ENCODE data around the gene OVOL3. TPM values are rescaled to one million over a fixed set of nuclear protein-coding genes. Genes with fewer than 3 reads are reported as not detected.

The OVOL3 gene
- polyA plus RNA-seq, result not detected in 2 replicates

GRCh38 chr19:36110487-36111199 is at the start of gene OVOL3:
OVOL3 (plus strand) TSS chr19:36111143; CDS start chr19:36111203, 60 bp downstream.

GRCh38 chr19:36114721-36115452 is 3.9 kb downstream of the OVOL3 start, which contains the start of gene POLR2I:
POLR2I (minus strand) TSS chr19:36114875; CDS start chr19:36114856, 19 bp downstream.

GRCh38 chr19:36115453-36116343 is 4.8 kb downstream of the OVOL3 start, which contains the start of gene TBCB:
TBCB (plus strand) TSS chr19:36115468; CDS start chr19:36115561, 93 bp downstream.

GRCh38 chr19:36139473-36140303 is 28.7 kb downstream of the OVOL3 start, which contains the start of gene CAPNS1:
CAPNS1 (plus strand) TSS chr19:36140066; CDS start chr19:36141012, 946 bp downstream.

GRCh38 chr19:36152352-36153091 is 41.6 kb downstream of the OVOL3 start, which contains the start of gene COX7A1:
COX7A1 (minus strand) TSS chr19:36152447; CDS start chr19:36152407, 40 bp downstream.

Other genes with a start within 250 kb of the OVOL3 start
- gene APLP1, start 242.6 kb upstream of the OVOL3 start, polyA plus RNA-seq, result 223 and 377 TPM in 2 replicates
- gene NFKBID, start 210.6 kb upstream of the OVOL3 start, polyA plus RNA-seq, result 1.5 and 1.8 TPM in 2 replicates
- 2.0 and 3.8 TPM in 2 replicates for gene HCST, start 208.6 kb upstream of the OVOL3 start, polyA plus RNA-seq
- 0.70 TPM in 1 of 2 replicates, not detected in the other for gene TYROBP, start 202.8 kb upstream of the OVOL3 start, polyA plus RNA-seq
- 0.15 and 0.60 TPM in 2 replicates for gene LRFN3, start 174.8 kb upstream of the OVOL3 start, polyA plus RNA-seq
- gene SDHAF1, start 116.0 kb upstream of the OVOL3 start, polyA plus RNA-seq, result 6.4 and 14.1 TPM in 2 replicates
- gene SYNE4, start 102.3 kb upstream of the OVOL3 start, polyA plus RNA-seq, result 3.4 and 4.6 TPM in 2 replicates
- 1.9 and 9.9 TPM in 2 replicates for gene ALKBH6, start 96.9 kb upstream of the OVOL3 start, polyA plus RNA-seq
- gene CLIP3, start 78.3 kb upstream of the OVOL3 start, polyA plus RNA-seq, result 34.3 and 46.5 TPM in 2 replicates
- 1.3 and 2.7 TPM in 2 replicates for gene THAP8, start 56.9 kb upstream of the OVOL3 start, polyA plus RNA-seq
- gene WDR62, start 56.2 kb upstream of the OVOL3 start, polyA plus RNA-seq, result 1.9 TPM in 1 of 2 replicates, not detected in the other
- 314 and 340 TPM in 2 replicates for gene POLR2I, start 3.7 kb downstream of the OVOL3 start, polyA plus RNA-seq
- gene TBCB, start 4.3 kb downstream of the OVOL3 start, polyA plus RNA-seq, result 84.8 and 90.6 TPM in 2 replicates
- gene CAPNS1, start 28.9 kb downstream of the OVOL3 start, polyA plus RNA-seq, result 272 and 360 TPM in 2 replicates
- gene COX7A1, start 41.3 kb downstream of the OVOL3 start, polyA plus RNA-seq, result 639 and 665 TPM in 2 replicates
- 0.69 and 5.6 TPM in 2 replicates for gene ZNF565, start 103.5 kb downstream of the OVOL3 start, polyA plus RNA-seq
- gene ZNF146, start 104.0 kb downstream of the OVOL3 start, polyA plus RNA-seq, result 23.3 and 28.6 TPM in 2 replicates

Data from Purkinje cell (primary cell).